Hepatocyte (in vitro differentiated cells): ENCODE data around the gene CNTN4. TPM values are rescaled to one million over a fixed set of nuclear protein-coding genes. Genes with fewer than 3 reads are reported as not detected.

ENCODE experiments used
- DNase-seq: peaks from one replicate; pipeline ENCODE4 v3.0.0-alpha.2; 2016; ENCODE audit warnings: low spot score
- H2AFZ ChIP-seq: fragments of 200-600 bp; sonication (generic); 2 replicates; pipeline ENCODE4 v1.6.0; 2016; ENCODE audit warnings: antibody characterized with exemption, mild to moderate bottlenecking
- H3K27ac ChIP-seq: fragments of 200-600 bp; sonication (generic); 2 replicates; pipeline ENCODE4 v1.5.1; 2016; ENCODE audit warnings: mild to moderate bottlenecking
- H3K27me3 ChIP-seq: fragments of 200-600 bp; sonication (generic); 2 replicates; pipeline ENCODE4 v1.6.1; 2016
- H3K36me3 ChIP-seq: fragments of 200-600 bp; sonication (generic); replicated peaks from 2 replicates; pipeline ENCODE4 v1.5.1; 2016; ENCODE audit warnings: low read depth; ENCODE audit not compliant: insufficient read depth
- H3K4me1 ChIP-seq: fragments of 200-600 bp; sonication (generic); 2 replicates; pipeline ENCODE4 v1.5.1; 2016; ENCODE audit warnings: mild to moderate bottlenecking, moderate library complexity; ENCODE audit not compliant: insufficient read depth
- H3K4me2 ChIP-seq: fragments of 200-600 bp; sonication (generic); 2 replicates; pipeline ENCODE4 v1.6.0; 2016
- H3K4me3 ChIP-seq: fragments of 200-600 bp; sonication (generic); 2 replicates; pipeline ENCODE4 v1.5.1; 2016; ENCODE audit warnings: mild to moderate bottlenecking
- H3K79me2 ChIP-seq: fragments of 200-600 bp; sonication (generic); 2 replicates; pipeline ENCODE4 v1.6.0; 2017; ENCODE audit warnings: mild to moderate bottlenecking
- H3K9me2 ChIP-seq: fragments of 200-600 bp; sonication (generic); replicated peaks from 2 replicates; pipeline ENCODE4 v1.6.0; 2017; ENCODE audit warnings: mild to moderate bottlenecking; ENCODE audit not compliant: insufficient read depth
- H3K9me3 ChIP-seq: fragments of 200-600 bp; sonication (generic); 2 replicates; pipeline ENCODE4 v1.5.1; 2016; ENCODE audit warnings: low read depth, mild to moderate bottlenecking
- H4K20me1 ChIP-seq: fragments of 200-600 bp; sonication (generic); 2 replicates; pipeline ENCODE4 v1.6.0; 2016; ENCODE audit warnings: mild to moderate bottlenecking; ENCODE audit not compliant: insufficient read depth, poor library complexity, severe bottlenecking
- CTCF ChIP-seq: fragments of 200-600 bp; sonication (generic); IDR thresholded peaks from 2 replicates; pipeline ENCODE4 v1.5.1; 2016; ENCODE audit warnings: antibody characterized with exemption, mild to moderate bottlenecking; ENCODE audit not compliant: poor library complexity
- EZH2 ChIP-seq: fragments of 200-600 bp; sonication (generic); IDR thresholded peaks from 2 replicates; pipeline ENCODE4 v1.6.1; 2016; ENCODE audit warnings: antibody characterized with exemption, mild to moderate bottlenecking, borderline replicate concordance
- EZH2phosphoT487 ChIP-seq: fragments of 200-600 bp; sonication (generic); IDR thresholded peaks from one replicate; pipeline ENCODE4 v1.6.1; 2018; ENCODE audit warnings: antibody characterized with exemption, mild to moderate bottlenecking, low read depth, moderate library complexity; ENCODE audit not compliant: unreplicated experiment, severe bottlenecking
- WGBS: methylation state at CpG from one replicate; pipeline ENCODE4 v1.1.6; 2016; ENCODE audit warnings: low lambda C conversion rate; ENCODE audit errors: missing lambda C conversion rate; 5-methylcytosine and 5-hydroxymethylcytosine counted together
- polyA plus RNA-seq: library from polyadenylated mRNA; unstranded; fragments of >200 nt; fragmentation: Nextera tagmentation; extraction: Ambion mirVana; gene quantifications from 2 replicates; pipeline ENCODE4 v1.2.1, GENCODE V29; 2016
- total RNA-seq: library from RNA; depleted of rRNA; stranded (reverse); fragments of >200 nt; gene quantifications from 2 replicates; pipeline ENCODE4 v1.2.3, GENCODE V29; 2014

Gene CNTN4
- total and polyA plus RNA-seq, 2 experiments from 2014 or later: 17.6 to 30.3 TPM

DNA sequence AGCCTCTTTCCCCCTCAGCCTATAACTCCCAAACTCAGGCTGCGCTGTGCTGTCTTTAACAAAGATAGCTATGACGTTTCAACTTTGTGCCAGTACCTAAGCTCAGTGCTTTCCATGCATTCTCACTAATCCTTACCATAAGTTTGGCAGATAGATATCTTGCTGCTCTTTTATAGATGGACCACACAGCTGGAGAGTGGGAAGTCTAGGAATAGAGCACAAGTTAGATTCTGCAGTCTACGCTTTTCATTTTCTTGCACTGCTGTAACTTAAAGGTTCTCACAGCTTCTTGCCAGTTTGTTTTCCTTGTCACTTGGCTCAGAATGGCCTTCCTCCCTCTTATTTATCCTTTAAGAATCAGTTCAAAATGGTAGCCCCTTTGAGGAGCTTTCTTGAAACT is 468.8 kb downstream of the CNTN4 start:
- WGBS: 84% methylated on average over 3 of the region's 3 CpGs
- no peak for TF ChIP-seq EZH2
- TF ChIP-seq EZH2phosphoT487: no peak
- Histone ChIP-seq H4K20me1 (no peaks in the 10 kb centered on the region), H3K79me2 (no peaks in the 10 kb centered on the region), H3K4me1 (peaks cover 4% of the 10 kb centered on the region), H3K9me2 (no peaks in the 10 kb centered on the region), H3K4me2 (no peak overlapping the region), H3K27ac (peak overlapping the region; percentile 39), H3K36me3 (no peaks in the 10 kb centered on the region), H3K4me3 (no peak overlapping the region), H3K27me3 (no peaks in the 10 kb centered on the region), H2AFZ (no peak overlapping the region), H3K9me3 (no peaks in the 10 kb centered on the region)
- DNase-seq: peak; percentile 10

GRCh38 chr3:2568156-2568555 is 469.5 kb downstream of the CNTN4 start:
- Histone ChIP-seq H3K4me2 (no peak overlapping the region), H3K9me2 (no peaks in the 10 kb centered on the region), H4K20me1 (no peaks in the 10 kb centered on the region), H3K27ac (peak overlapping the region; percentile 39), H2AFZ (no peak overlapping the region), H3K4me1 (peaks cover 4% of the 10 kb centered on the region), H3K4me3 (no peak overlapping the region), H3K9me3 (no peaks in the 10 kb centered on the region), H3K27me3 (no peaks in the 10 kb centered on the region), H3K79me2 (no peaks in the 10 kb centered on the region), H3K36me3 (no peaks in the 10 kb centered on the region)
- WGBS: 56% methylated on average over 2 of the region's 2 CpGs
- TF ChIP-seq CTCF: no peak
- TF ChIP-seq EZH2: no peak
- no peak for TF ChIP-seq EZH2phosphoT487
- no peak for DNase-seq

- Histone ChIP-seq H3K27me3 (no peaks in the 10 kb centered on the region), H3K9me3 (no peaks in the 10 kb centered on the region), H3K36me3 (no peaks in the 10 kb centered on the region), H4K20me1 (no peaks in the 10 kb centered on the region), H2AFZ (no peak overlapping the region), H3K4me2 (no peak overlapping the region), H3K9me2 (no peaks in the 10 kb centered on the region), H3K4me1 (peaks cover 4% of the 10 kb centered on the region), H3K79me2 (no peaks in the 10 kb centered on the region), H3K27ac (no peak overlapping the region), H3K4me3 (no peak overlapping the region)
- TF ChIP-seq EZH2 (no peak), EZH2phosphoT487 (no peak), CTCF (no peak)
- WGBS: 73% methylated on average over 7 of the region's 7 CpGs
- no peak for DNase-seq
Measured at GRCh38 chr3:2568929-2569328, 470.3 kb downstream of the CNTN4 start.

DNA sequence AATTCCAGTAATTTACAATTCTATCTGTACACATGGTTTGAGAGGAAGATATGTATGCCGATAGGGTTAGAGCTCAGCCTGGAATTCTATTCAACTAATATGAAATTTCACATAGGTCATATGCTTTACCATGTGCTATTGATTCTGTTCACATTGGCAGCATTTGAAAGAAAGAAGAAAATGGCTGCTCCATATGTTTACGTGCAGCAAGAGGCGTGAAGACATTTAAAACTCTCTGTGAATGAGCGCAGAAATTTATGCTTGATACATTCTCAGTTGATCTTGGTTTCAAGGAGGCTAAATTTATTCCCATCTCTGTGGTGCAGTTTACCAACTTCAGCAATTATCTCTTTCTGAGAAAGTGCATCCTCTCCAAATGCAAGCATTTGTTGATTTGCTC is 478.9 kb downstream of the CNTN4 start:
- 93% methylated on average over 4 of the region's 4 CpGs for WGBS
- no peak for DNase-seq
- H3K79me2 ChIP-seq: no peaks in the 10 kb centered on the region
- no peak overlapping the region for H3K4me3 ChIP-seq
- no peak overlapping the region for H3K4me2 ChIP-seq
- no peaks in the 10 kb centered on the region for H3K9me3 ChIP-seq
- H3K4me1 ChIP-seq: peaks cover 6% of the 10 kb centered on the region
- no peak overlapping the region for H2AFZ ChIP-seq
- H3K36me3 ChIP-seq: no peaks in the 10 kb centered on the region
- no peaks in the 10 kb centered on the region for H3K9me2 ChIP-seq
- H4K20me1 ChIP-seq: no peaks in the 10 kb centered on the region
- no peak overlapping the region for H3K27ac ChIP-seq
- no peaks in the 10 kb centered on the region for H3K27me3 ChIP-seq
- TF ChIP-seq EZH2phosphoT487 (no peak), CTCF (no peak), EZH2 (no peak)
